OCI-LY7 (cell line): ENCODE data around the gene PRKRA. TPM values are rescaled to one million over a fixed set of nuclear protein-coding genes. Genes with fewer than 3 reads are reported as not detected.

Experiments used
- BruUV-seq: library from RNA; stranded (reverse); fragments of 400-500 nt; replicated peaks from 2 replicates; lab custom pipeline; 2021; lab: Mats Ljungman, UMichigan
- CTCF ChIA-PET: fragments of 300-600 bp; sonication (Branson Sonifier 250); formaldehyde crosslinking; loops from one replicate; lab custom pipeline; 2022; ENCODE audit warnings: antibody characterized with exemption; ENCODE audit not compliant: unreplicated experiment; lab: Charles Lee
- POLR2A ChIA-PET: fragments of 300-600 bp; sonication (Branson Sonifier 250); formaldehyde crosslinking; loops from one replicate; lab custom pipeline; 2022; ENCODE audit warnings: antibody characterized with exemption; lab: Charles Lee
- DNase-seq: peaks from one replicate; pipeline ENCODE4 v3.0.0-alpha.2; 2015; ENCODE audit warnings: low spot score
- H2AFZ ChIP-seq: fragments of 200-600 bp; sonication (generic), shearing (Covaris generic); 2 replicates; pipeline ENCODE4 v1.6.1; 2014; ENCODE audit warnings: mild to moderate bottlenecking, antibody characterized with exemption, low read length, moderate library complexity
- H3K27ac ChIP-seq: fragments of 200-600 bp; sonication (generic); 2 replicates; pipeline ENCODE4 v1.5.1; 2014; ENCODE audit warnings: mixed run types, low read depth, mild to moderate bottlenecking, moderate library complexity, low read length, inconsistent platforms; ENCODE audit not compliant: poor library complexity, severe bottlenecking
- H3K36me3 ChIP-seq: fragments of 200-600 bp; sonication (generic); 2 replicates; pipeline ENCODE4 v1.6.1; 2014; ENCODE audit warnings: mild to moderate bottlenecking, antibody characterized with exemption, low read length, moderate library complexity, mixed read lengths; ENCODE audit not compliant: insufficient read depth
- H3K4me1 ChIP-seq: fragments of 200-600 bp; sonication (generic); 2 replicates; pipeline ENCODE4 v1.5.1; 2014; ENCODE audit warnings: mild to moderate bottlenecking, low read length; ENCODE audit not compliant: insufficient read depth, poor library complexity, severe bottlenecking
- H3K4me2 ChIP-seq: fragments of 200-600 bp; sonication (generic); 2 replicates; pipeline ENCODE4 v1.6.1; 2014; ENCODE audit warnings: mild to moderate bottlenecking, low read length
- H3K4me3 ChIP-seq: fragments of 200-600 bp; sonication (generic); 2 replicates; pipeline ENCODE4 v1.5.1; 2014; ENCODE audit warnings: mild to moderate bottlenecking, low read depth, low read length; ENCODE audit not compliant: poor library complexity, severe bottlenecking
- H3K79me2 ChIP-seq: fragments of 200-600 bp; sonication (generic); 2 replicates; pipeline ENCODE4 v1.6.1; 2016; ENCODE audit warnings: low read depth, mild to moderate bottlenecking, low read length, moderate library complexity, mixed read lengths; ENCODE audit not compliant: insufficient read depth
- H3K9me2 ChIP-seq: fragments of 200-600 bp; sonication (generic); 2 replicates; pipeline ENCODE4 v1.6.1; 2016; ENCODE audit warnings: mild to moderate bottlenecking, low read length, mixed read lengths; ENCODE audit not compliant: insufficient read depth
- H3K9me3 ChIP-seq: fragments of 200-600 bp; sonication (generic); 2 replicates; pipeline ENCODE4 v1.6.1; 2014; ENCODE audit warnings: mild to moderate bottlenecking, mixed run types, low read length, mixed read lengths
- H4K20me1 ChIP-seq: fragments of 200-600 bp; sonication (generic); 2 replicates; pipeline ENCODE4 v1.6.1; 2014; ENCODE audit warnings: mild to moderate bottlenecking, antibody characterized with exemption, low read length, moderate library complexity, mixed read lengths; ENCODE audit not compliant: insufficient read depth
- CTCF ChIP-seq: fragments of 200-600 bp; sonication (generic); conservative IDR thresholded peaks from 2 replicates; pipeline ENCODE4 v1.5.1; 2014; ENCODE audit warnings: mild to moderate bottlenecking, antibody characterized with exemption, low read length, moderate library complexity, mixed read lengths
- EZH2phosphoT487 ChIP-seq: fragments of 200-600 bp; sonication (generic); IDR thresholded peaks from 2 replicates; pipeline ENCODE4 v1.6.1; 2018; ENCODE audit warnings: low read depth, borderline replicate concordance, mild to moderate bottlenecking, mixed run types, antibody characterized with exemption, low read length, moderate library complexity, mixed read lengths
- intact Hi-C: fragments of 100-400 bp; cut with micrococcal nuclease; formaldehyde crosslinking; loops from one replicate; pipeline ENCODE4 v1.10.0; 2022; ENCODE audit not compliant: unreplicated experiment
- total RNA-seq, 2 experiments: library from RNA; depleted of rRNA in 1 of 2; stranded (reverse); fragments of >200 nt in 1 of 2; shearing (Covaris generic) in 1 of 2; gene quantifications; 2 replicates each; pipeline ENCODE4 v1.2.3, GENCODE V29; 2014 to 2022

Gene PRKRA
- total RNA-seq, 2 experiments from 2014 or later = 76.4 to 79.5 TPM

- Histone ChIP-seq H3K4me3 (peak overlapping the region; percentile 82), H3K9me3 (no peaks in the 10 kb centered on the region), H3K4me1 (peaks cover 23% of the 10 kb centered on the region), H3K27ac (peak overlapping the region; percentile 85), H3K36me3 (peaks cover 46% of the 10 kb centered on the region), H4K20me1 (peaks cover 8% of the 10 kb centered on the region; the same call in 1 of the 2 replicates), H2AFZ (no peak overlapping the region), H3K4me2 (peak overlapping the region; percentile 85), H3K9me2 (no peaks in the 10 kb centered on the region), H3K79me2 (peaks cover 34% of the 10 kb centered on the region)
- DNase-seq = peak; percentile 12
- BruUV-seq = TSS peak; percentile 56
- intact Hi-C loops = no loop called here
- CTCF ChIA-PET = interaction anchor here (1.5 kb wide), 1 partner anchor 34 kb away, joined by 4 read pairs; no protein-coding TSS in a partner anchor
- POLR2A ChIA-PET = interaction anchor here (0.6 to 2.5 kb wide), 7 partner anchors 8 to 1045 kb away, joined by 3 to 21 read pairs (median 3); no protein-coding TSS in a partner anchor
- TF ChIP-seq CTCF (no peak), EZH2phosphoT487 (no peak)
Measured at GRCh38 chr2:178448968-178449661, 1.9 kb downstream of the PRKRA start.

GRCh38 chr2:178441426-178441825 lies 9.5 kb downstream of the PRKRA start:
- ChIA-PET CTCF (interaction anchor here (0.9 to 1.0 kb wide), 2 partner anchors 9 to 26 kb away, joined by 3 to 4 read pairs; no protein-coding TSS in a partner anchor), POLR2A (interaction anchor here (0.6 to 0.9 kb wide), 3 partner anchors 9 to 41 kb away, joined by 3 to 5 read pairs (median 3); no protein-coding TSS in a partner anchor)
- TF ChIP-seq EZH2phosphoT487 = no peak
- no peak for TF ChIP-seq CTCF
- Histone ChIP-seq H3K4me3 (no peak overlapping the region), H4K20me1 (no peaks in the 10 kb centered on the region), H2AFZ (no peak overlapping the region), H3K79me2 (no peaks in the 10 kb centered on the region), H3K4me2 (no peak overlapping the region), H3K4me1 (no peaks in the 10 kb centered on the region), H3K9me2 (no peaks in the 10 kb centered on the region), H3K27ac (no peak overlapping the region), H3K9me3 (no peaks in the 10 kb centered on the region), H3K36me3 (peaks cover 98% of the 10 kb centered on the region)
- no TSS peak for BruUV-seq
- no peak for DNase-seq
- intact Hi-C loops = no loop called here

- intact Hi-C loops = no loop called here
- no peaks in the 10 kb centered on the region for H3K4me1 ChIP-seq
- H3K27ac ChIP-seq = no peak overlapping the region
- no peaks in the 10 kb centered on the region for H3K79me2 ChIP-seq
- DNase-seq = no peak
- H2AFZ ChIP-seq = no peak overlapping the region
- peaks cover 99% of the 10 kb centered on the region for H3K36me3 ChIP-seq
- BruUV-seq = no TSS peak
- H3K4me3 ChIP-seq = no peak overlapping the region
- no peaks in the 10 kb centered on the region for H3K9me3 ChIP-seq
- no peak overlapping the region for H3K4me2 ChIP-seq
- H3K9me2 ChIP-seq = no peaks in the 10 kb centered on the region
- TF ChIP-seq CTCF = no peak
- no peak for TF ChIP-seq EZH2phosphoT487
- POLR2A ChIA-PET = no interaction called here
- CTCF ChIA-PET = no interaction called here
- H4K20me1 ChIP-seq = no peaks in the 10 kb centered on the region
Measured at GRCh38 chr2:178436662-178437061, 14.3 kb downstream of the PRKRA start.
